ENCODE results near the gene TSPAN18. TPM values are rescaled to one million over a fixed set of nuclear protein-coding genes. Genes with fewer than 3 reads are reported as not detected.

TSPAN18 gene
- total RNA-seq, 1 donor from 2014 or later: 25.7 TPM

- Mint-ChIP-seq H3K4me3 (ENCODE audit: low read depth) (no peak overlapping the region), H3K9me3 (ENCODE audit: low read depth) (no peaks in the 10 kb centered on the region), H3K27ac (no peak overlapping the region), H3K36me3 (ENCODE audit: insufficient read depth) (no peaks in the 10 kb centered on the region), H3K27me3 (no peaks in the 10 kb centered on the region), H3K4me1 (ENCODE audit: low read depth) (peaks cover 5% of the 10 kb centered on the region)
- TF ChIP-seq, protein P1, sequence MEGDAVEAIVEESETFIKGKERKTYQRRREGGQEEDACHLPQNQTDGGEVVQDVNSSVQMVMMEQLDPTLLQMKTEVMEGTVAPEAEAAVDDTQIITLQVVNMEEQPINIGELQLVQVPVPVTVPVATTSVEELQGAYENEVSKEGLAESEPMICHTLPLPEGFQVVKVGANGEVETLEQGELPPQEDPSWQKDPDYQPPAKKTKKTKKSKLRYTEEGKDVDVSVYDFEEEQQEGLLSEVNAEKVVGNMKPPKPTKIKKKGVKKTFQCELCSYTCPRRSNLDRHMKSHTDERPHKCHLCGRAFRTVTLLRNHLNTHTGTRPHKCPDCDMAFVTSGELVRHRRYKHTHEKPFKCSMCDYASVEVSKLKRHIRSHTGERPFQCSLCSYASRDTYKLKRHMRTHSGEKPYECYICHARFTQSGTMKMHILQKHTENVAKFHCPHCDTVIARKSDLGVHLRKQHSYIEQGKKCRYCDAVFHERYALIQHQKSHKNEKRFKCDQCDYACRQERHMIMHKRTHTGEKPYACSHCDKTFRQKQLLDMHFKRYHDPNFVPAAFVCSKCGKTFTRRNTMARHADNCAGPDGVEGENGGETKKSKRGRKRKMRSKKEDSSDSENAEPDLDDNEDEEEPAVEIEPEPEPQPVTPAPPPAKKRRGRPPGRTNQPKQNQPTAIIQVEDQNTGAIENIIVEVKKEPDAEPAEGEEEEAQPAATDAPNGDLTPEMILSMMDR (IDR thresholded peaks at IDR 0.05; ENCODE audit: unreplicated experiment): no peak
- no peak for DNase-seq (ENCODE audit: low spot score, unreplicated experiment)
These were observed 186.7 kb downstream of the TSPAN18 start for GRCh38 chr11:44913502-44913901.

GRCh38 chr11:44914105-44914504 is 187.3 kb downstream of the TSPAN18 start:
- Mint-ChIP-seq H3K27ac (no peak overlapping the region), H3K4me1 (ENCODE audit: low read depth) (peaks cover 5% of the 10 kb centered on the region), H3K36me3 (ENCODE audit: insufficient read depth) (no peaks in the 10 kb centered on the region), H3K4me3 (ENCODE audit: low read depth) (no peak overlapping the region), H3K27me3 (no peaks in the 10 kb centered on the region), H3K9me3 (ENCODE audit: low read depth) (no peaks in the 10 kb centered on the region)
- DNase-seq (ENCODE audit: low spot score, unreplicated experiment): no peak
- TF ChIP-seq, protein P1 (IDR thresholded peaks at IDR 0.05; ENCODE audit: unreplicated experiment): no peak

GRCh38 chr11:44915004-44915403 is 188.2 kb downstream of the TSPAN18 start:
- no peak for DNase-seq (ENCODE audit: low spot score, unreplicated experiment)
- H3K9me3 Mint-ChIP-seq (ENCODE audit: low read depth): no peaks in the 10 kb centered on the region
- H3K27ac Mint-ChIP-seq: no peak overlapping the region
- H3K36me3 Mint-ChIP-seq (ENCODE audit: insufficient read depth): no peaks in the 10 kb centered on the region
- H3K27me3 Mint-ChIP-seq: no peaks in the 10 kb centered on the region
- TF ChIP-seq, protein P1 (IDR thresholded peaks at IDR 0.05; ENCODE audit: unreplicated experiment): no peak
- H3K4me1 Mint-ChIP-seq (ENCODE audit: low read depth): peaks cover 5% of the 10 kb centered on the region
- no peak overlapping the region for H3K4me3 Mint-ChIP-seq (ENCODE audit: low read depth)

DNA sequence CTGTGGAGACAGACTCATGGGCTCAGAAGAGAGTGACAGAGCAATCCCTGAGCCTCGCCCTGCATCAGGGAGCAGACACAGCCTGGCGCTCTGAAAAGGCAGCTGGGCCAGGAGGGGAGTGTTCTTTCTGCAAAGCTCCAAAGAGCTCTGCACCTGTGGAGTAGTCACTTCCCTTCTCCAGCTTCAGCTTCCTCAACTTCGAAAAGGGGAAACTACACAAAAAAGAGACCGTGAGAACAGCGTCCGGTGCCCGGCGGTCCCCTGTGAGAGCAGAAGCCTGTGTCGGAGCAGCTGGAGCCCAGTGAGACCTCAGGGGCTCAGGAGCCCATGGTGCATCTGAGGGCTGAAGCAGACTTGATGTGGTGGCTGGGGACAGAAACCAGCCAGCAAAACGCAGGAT is 188.9 kb downstream of the TSPAN18 start:
- TF ChIP-seq, protein P1 (IDR thresholded peaks at IDR 0.05; ENCODE audit: unreplicated experiment): no peak
- no peaks in the 10 kb centered on the region for H3K27me3 Mint-ChIP-seq
- no peak overlapping the region for H3K4me3 Mint-ChIP-seq (ENCODE audit: low read depth)
- H3K9me3 Mint-ChIP-seq (ENCODE audit: low read depth): no peaks in the 10 kb centered on the region
- H3K36me3 Mint-ChIP-seq (ENCODE audit: insufficient read depth): no peaks in the 10 kb centered on the region
- no peak for DNase-seq (ENCODE audit: low spot score, unreplicated experiment)
- no peak overlapping the region for H3K27ac Mint-ChIP-seq
- H3K4me1 Mint-ChIP-seq (ENCODE audit: low read depth): peaks cover 5% of the 10 kb centered on the region

DNA sequence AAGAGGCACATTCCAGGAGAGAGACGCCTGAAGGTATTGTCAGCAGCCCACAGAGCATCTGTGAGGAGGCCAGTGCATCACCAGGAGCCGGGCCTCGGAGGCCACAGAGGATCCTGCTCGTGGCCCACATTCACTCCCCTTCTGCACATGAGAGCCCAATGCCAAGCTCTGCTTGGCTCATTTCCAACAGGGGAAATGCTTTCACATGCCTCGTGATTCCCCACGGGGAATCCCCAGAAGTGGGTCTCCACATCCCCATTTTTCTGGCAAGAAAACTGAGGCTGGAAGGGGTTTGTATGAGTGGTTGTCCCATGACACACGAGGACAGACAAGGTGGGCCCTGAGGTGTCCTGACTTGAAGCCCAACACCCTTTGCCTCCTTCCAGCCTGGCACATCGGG is 189.6 kb downstream of the TSPAN18 start:
- no peaks in the 10 kb centered on the region for H3K36me3 Mint-ChIP-seq (ENCODE audit: insufficient read depth)
- no peaks in the 10 kb centered on the region for H3K9me3 Mint-ChIP-seq (ENCODE audit: low read depth)
- H3K27me3 Mint-ChIP-seq: no peaks in the 10 kb centered on the region
- H3K4me1 Mint-ChIP-seq (ENCODE audit: low read depth): peaks cover 5% of the 10 kb centered on the region
- H3K27ac Mint-ChIP-seq: no peak overlapping the region
- TF ChIP-seq, protein P1 (IDR thresholded peaks at IDR 0.05; ENCODE audit: unreplicated experiment): no peak
- no peak overlapping the region for H3K4me3 Mint-ChIP-seq (ENCODE audit: low read depth)
- no peak for DNase-seq (ENCODE audit: low spot score, unreplicated experiment)
